ENCODE data around the gene IGFBP6.
A peak's percentile ranks its signal among the peaks of the same experiment; 100 is the strongest.

Gene IGFBP6, protein sequence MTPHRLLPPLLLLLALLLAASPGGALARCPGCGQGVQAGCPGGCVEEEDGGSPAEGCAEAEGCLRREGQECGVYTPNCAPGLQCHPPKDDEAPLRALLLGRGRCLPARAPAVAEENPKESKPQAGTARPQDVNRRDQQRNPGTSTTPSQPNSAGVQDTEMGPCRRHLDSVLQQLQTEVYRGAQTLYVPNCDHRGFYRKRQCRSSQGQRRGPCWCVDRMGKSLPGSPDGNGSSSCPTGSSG

DNA sequence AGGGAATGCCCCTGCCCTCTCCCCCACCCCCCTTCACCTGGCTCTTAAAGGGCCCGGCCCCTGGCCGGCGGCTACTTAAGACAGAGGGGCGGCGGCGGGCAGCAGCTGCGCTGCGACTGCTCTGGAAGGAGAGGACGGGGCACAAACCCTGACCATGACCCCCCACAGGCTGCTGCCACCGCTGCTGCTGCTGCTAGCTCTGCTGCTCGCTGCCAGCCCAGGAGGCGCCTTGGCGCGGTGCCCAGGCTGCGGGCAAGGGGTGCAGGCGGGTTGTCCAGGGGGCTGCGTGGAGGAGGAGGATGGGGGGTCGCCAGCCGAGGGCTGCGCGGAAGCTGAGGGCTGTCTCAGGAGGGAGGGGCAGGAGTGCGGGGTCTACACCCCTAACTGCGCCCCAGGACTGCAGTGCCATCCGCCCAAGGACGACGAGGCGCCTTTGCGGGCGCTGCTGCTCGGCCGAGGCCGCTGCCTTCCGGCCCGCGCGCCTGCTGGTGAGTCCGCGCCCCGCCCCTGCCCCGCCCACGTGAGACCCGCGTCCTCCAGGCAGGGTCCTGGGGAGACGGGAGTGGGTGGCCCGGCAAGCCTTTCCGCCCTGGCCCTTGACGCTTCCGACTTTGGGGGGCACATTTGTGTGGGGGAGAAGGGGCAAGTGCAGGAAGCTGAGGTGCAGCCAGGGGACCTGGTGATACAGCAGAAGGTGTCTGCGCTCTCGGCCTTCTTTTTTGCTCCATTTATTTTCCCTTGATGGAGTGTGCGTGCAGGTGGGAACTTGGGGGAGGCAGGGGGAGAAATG lies at the start of gene IGFBP6:
IGFBP6 (plus strand) TSS at position 104 of the 790 bp plus-strand sequence; CDS start at position 155, 51 bp downstream.
- no peak for DNase-seq

DNA sequence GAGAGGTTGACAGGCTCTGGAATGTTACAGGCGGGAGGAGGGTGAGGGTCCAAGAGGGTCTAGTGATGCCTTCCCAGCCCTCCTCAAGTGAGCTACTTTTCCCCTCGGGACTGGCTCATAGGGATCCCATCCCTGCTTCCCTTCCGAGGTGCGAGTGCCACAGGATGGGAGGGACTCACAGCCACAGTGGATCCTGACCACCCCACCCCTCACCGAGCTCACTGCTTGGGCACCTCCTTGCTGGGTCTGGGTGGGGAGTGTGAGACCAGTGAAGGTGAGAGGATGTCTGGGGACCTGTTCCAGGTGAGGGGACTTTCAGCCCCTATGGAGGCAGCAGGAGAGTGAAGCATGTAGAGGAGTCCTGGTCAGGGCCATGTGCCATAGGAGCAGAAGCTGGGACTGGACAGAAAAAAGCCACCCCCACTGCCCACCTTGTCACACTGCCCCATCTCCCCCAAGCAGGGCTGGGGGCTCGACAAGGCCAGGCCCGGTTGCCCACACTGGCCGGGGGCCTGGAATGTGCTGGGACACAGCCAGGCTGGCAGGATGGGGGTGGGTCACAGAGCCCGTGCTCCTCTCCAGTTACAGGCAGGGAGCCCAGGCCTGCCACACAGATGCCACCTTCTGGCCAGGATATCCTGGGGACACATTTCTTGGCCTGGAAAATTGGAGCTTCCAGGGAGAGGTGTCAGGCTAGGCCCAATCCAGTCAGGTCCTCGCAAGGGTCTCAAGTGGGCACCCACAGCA lies 49.3 kb upstream of the IGFBP6 start:
- DNase-seq = no peak

DNA sequence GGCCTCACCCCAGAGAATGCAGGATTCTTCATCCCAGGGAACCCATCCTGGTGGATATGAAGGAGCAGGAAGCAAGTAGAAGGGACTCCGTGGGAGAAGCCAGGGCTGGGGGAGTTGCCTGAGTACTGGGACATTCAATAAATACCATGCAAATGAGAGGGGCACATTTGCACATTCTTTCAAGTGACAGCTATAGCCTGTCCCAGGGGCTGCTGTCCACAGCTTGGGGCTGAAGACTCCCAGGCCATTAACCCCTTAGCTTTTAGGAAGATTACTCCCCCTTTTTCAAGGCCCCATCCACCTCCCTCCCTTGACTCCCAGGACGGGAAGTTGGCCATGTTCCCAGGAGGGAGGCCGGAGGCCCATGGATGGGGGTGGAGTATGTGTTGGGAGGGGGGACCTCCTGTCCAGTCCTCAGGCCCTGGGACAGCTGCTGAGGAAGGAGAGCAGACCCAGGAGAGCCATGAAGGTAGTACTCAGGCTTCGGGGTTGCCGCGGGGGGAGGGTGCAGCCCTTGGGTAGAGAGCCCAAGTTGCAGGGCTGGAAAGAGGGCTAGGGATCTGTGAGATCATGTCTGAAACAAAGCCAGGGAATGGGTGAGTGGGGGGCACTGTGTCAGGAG lies 48.6 kb upstream of the IGFBP6 start:
- DNase-seq = no peak

DNA sequence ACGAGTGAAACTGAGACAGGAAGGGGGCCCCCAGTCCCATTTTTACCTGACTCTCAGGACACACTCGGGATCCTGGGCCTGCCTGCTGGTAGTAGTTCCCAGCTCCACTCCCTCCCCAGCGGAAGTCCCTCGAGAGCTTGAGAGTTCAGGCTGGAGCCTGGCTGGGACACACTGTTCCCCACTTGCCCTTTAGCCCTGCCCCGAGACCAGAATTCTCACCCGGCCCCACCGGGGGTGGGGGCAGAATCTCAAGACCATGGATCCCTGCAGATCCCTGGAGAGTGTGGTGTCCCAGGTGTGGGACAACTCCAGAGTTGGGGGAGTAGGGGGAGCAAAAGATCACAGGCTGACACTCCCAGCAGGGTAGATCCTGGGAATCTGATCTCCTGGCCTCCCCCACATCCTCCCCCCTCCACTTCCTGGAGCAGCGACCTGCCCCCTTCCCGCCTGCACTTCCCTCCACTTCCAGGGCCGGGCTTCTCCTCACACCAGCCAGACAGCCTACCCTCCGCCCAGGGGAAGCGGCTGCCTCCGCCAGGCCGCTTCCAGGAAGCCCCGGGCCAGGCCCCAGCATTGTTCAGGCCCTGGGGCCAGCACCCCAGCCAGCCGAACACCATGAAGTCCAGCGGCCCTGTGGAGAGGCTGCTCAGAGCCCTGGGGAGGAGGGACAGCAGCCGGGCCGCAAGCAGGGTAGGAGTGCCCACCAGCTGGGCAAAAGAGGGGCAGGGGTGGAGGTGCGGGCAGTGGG lies 47.7 kb upstream of the IGFBP6 start, which contains the start of gene TNS2:
TNS2 (plus strand) TSS at position 495 of the 748 bp plus-strand sequence; CDS start at position 616, 121 bp downstream.
- no peak for DNase-seq

DNA sequence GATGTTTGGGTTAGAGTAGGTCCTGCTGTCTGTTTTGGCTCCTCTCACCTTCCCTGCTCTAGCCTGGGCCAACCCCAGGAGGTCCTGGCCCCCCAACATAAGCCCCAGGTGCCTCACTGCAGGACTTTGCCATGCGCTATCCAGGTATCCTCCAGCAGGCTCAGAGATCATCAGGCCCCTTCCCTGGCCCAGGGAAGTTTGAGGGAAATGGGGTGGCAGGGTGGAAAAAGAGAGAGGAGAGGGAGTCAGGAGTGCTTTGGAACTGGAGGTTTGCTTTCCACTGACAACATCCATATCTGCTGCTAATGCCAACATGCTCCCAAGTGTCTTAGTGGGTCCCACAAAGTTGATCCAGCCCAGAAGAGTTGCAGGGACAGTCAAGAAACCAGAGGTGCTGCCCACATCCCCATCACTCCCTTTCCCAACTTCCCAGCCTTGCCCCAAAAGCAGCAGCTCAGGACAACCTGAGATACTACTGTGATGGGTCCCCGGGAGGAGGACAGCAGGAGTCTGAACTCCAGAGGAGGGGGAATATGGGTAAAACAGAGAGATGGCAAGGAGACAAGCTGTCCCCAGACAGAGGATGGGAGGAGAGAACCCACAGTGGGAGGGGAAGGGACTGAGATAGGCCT lies 46.9 kb upstream of the IGFBP6 start:
- DNase-seq = no peak

DNA sequence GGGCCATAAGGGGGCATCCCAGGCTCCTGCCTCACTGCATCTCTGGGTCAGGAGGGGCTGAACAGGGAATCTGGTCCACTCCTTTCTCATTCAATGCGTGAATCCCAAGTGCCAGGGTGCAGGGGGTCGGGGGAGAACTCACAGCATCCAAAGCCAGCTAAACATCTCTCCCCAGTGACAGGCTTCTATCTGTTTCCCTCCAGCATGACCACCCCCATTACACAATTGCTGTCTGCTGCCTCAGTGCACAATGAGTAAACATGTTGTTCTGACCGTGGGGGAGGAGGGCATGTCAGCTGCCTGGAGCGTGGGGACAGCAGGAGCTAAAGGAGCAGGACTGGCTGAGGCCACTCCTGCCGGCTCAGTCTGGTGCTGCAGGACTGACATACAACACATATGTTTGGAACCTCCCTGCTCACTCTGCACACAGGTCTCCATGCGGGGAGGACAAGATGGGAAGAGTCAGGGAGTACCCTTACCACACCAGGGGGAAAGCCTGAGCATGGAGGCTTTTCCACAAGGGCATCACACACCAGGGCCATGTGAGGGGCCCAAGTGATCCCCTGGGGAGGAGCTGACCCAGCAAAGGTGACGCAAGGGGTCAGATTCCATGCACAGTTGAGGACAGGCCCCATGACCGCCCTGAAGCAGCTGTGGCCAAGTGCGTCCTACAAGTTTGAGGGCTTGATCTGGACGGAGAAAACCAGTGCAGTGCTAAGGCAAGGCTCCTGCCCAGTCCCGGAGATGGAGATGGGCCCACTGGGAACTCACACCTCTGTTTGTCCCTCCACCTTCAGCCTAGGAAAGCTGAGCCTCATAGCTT lies 46.2 kb upstream of the IGFBP6 start:
- no peak for DNase-seq

DNA sequence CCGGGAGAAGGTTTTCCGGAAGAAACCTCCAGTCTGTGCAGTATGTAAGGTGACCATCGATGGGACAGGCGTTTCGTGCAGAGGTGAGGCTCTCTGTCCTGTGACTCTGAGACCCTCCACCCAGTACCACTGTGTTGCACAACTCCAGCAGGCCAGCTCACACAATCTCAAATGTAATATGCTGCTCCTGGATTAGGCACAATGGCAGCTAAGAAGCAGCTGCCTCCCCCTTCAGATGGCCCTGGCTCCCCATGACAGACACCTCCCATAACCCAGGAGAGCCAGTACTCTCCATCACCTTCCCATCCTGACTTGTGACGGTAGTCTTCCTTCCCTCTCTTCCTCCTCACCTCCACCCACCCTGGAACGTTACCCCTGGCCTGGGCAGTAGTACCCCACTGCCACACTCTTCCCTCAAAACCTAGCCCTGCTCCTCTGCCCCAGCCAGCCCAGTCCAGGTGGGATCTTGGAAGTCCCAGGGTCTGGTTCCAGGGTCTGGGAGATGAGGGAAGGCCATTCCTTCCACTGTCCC lies 45.5 kb upstream of the IGFBP6 start:
- no peak for DNase-seq

DNA sequence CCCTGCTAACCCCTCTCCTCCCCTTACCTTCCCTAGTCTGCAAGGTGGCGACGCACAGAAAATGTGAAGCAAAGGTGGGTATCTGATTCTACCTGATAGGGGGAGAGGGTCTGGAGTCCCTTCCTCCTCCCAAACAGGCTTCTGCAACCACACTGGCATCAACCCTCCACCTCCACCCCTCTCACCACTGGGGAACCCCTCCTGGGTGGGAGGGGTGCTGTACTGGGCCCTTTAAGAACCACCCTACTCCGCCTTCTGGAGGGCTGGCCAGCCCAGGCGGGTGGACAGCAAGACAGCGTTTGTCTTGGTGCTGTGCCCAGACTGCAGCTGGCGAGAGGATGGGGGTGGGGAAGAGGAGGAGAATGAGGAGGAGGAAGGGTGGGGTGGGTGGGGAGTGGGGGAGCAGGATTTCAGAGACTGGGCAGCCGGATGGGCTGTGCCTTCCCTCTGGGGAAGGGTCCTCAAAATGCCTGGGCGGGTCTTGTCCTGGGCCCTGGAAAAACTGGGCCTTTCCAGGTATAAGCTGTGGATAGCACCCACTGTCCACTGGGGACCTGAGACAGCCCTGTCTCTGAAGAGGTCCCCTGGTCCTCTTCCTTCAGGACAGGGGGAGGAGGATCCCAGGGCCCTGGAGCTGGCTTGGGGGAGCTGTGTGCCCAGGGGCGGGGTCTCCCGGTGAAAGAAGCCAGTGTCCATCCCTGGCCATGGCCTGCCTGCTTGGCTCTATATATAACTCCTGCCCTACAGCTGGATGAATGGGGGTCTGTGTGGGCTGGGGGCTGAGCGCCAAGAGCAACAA lies 44.8 kb upstream of the IGFBP6 start:
- DNase-seq = no peak

DNA sequence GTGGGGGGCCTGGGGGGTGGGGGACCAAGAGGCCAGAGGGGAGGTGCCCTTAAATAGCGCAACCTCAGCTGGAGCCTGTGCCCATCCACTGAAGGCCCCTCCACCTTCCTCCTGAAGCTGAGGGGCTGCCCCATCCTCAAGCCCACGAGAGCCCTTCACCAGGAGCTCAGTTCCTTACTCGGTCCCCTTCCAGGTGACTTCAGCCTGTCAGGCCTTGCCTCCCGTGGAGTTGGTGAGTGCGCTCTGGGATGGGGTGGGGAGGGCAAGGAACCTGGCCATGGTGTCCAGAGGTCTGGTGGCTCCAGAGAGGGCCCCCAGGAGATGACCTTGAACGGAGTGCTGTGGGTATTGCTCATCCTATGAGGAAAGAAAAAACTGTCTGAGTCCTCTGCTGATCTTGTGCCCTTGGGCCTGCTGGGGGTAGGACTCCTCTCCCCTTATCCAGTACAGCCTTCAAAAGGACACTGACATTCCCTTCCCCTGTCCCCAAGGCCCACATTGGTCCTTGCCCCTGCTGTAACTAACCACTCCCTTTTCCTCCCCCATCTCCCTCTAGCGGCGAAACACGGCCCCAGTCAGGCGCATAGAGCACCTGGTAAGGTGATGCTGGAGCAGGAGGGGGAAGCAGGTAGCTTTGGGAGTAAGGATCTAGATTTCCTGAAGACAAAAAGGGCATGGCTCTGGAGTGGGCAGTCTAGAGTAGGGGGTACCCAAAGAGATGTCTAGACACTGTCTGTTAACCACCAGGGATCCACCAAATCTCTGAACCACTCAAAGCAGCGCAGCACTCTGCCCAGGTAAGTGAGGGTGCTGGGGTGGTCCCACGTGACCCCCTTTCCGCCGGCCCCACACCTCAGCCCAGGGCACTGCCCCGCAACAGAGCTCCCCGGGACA lies 44.0 kb upstream of the IGFBP6 start:
- DNase-seq = no peak

DNA sequence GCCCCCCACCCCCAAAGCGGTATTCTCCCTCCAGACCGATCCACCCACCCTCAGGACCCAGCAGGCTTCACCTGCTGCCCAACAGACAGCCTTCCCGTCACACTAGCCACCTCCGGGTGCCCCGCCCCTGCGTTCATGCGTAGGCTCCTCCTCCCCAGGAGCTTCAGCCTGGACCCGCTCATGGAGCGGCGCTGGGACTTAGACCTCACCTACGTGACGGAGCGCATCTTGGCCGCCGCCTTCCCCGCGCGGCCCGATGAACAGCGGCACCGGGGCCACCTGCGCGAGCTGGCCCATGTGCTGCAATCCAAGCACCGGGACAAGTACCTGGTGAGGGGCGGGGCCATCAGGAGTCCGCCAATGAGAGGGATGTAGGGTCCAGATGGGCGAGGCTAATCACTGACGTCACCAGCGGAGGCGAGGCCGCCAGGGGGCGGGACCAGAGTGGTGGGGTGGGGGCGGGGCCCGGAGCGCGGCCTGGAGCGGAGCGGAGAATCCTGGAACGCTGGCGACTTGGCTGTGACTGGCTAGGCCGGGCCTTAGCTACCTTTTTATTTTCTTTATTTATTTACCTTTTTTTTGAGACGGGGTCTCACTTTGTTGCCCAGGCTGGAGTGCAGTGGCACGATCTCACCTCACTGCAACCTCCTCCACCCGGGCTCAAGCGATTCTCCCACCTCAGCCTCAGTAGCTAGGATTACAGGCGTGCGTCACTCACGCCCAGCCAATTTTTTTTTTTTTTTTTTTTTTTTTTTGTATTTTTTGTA lies 43.2 kb upstream of the IGFBP6 start:
- DNase-seq = peak; percentile 78

DNA sequence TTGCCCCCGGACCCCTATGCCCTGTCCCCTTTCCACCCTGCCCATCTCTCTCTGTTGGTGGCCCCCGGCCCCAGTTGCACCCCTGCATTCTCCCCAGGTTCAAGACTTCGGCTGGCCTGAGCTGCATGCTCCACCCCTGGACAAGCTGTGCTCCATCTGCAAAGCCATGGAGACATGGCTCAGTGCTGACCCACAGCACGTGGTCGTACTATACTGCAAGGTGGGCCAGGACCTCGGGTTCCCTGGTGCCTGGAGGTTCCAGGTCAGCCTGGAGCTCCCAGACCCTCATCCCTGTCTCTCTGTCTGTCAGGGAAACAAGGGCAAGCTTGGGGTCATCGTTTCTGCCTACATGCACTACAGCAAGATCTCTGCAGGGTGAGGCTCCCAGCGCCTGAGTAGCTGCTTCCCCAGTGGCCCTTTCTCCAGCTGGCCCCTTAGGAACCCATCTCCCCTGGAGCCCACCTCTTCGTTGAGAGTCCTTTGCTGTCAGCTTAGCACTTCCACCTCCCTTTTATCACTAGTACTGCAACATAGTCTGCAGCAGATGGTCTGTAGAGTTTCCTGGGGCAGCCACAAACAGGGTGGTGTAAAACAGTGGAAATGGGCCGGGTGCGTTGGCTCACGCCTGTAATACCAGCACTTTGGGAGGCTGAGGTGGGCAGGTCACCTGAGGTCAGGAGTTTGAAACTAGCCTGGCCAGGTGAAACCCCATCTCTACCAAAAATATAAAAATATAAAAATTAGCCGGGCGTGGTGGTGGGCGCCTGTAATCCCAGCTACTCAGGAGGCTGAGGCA lies 41.8 kb upstream of the IGFBP6 start:
- no peak for DNase-seq

DNA sequence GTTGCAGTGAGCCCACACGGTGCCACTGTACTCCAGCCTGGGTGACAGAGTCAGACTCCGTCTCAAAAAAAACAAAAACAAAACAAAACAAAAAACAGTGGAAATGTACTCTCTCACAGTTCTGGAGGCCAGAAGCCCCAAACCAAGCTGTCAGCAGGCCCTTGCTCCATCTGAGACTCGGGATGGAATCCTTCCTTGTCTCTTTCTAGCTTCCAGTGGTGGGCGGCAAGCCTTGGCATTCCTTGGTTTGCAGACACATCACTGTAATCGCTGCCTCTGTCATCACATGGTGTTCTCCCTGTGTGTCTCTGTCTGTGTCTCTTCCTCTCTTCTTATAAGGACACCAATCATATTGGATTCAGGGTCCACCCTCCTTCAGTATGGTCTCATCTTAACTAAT lies 41.2 kb upstream of the IGFBP6 start:
- no peak for DNase-seq

DNA sequence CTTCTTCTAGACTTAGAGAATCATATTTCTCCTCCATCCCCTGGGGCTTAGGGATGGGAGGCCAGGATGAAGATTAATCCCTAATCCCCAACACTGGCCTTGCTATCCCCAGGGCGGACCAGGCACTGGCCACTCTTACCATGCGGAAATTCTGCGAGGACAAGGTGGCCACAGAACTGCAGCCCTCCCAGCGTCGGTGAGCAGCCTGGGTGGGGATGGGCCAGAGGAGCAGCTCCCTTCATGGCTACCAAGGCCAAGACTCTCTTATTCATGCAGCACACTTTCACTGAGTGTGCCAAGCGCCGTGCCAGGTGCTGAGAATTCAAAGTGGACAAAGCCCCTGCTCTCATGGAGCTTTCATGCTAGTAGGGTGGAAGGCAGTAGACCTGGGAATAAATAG lies 40.6 kb upstream of the IGFBP6 start:
- DNase-seq = no peak

DNA sequence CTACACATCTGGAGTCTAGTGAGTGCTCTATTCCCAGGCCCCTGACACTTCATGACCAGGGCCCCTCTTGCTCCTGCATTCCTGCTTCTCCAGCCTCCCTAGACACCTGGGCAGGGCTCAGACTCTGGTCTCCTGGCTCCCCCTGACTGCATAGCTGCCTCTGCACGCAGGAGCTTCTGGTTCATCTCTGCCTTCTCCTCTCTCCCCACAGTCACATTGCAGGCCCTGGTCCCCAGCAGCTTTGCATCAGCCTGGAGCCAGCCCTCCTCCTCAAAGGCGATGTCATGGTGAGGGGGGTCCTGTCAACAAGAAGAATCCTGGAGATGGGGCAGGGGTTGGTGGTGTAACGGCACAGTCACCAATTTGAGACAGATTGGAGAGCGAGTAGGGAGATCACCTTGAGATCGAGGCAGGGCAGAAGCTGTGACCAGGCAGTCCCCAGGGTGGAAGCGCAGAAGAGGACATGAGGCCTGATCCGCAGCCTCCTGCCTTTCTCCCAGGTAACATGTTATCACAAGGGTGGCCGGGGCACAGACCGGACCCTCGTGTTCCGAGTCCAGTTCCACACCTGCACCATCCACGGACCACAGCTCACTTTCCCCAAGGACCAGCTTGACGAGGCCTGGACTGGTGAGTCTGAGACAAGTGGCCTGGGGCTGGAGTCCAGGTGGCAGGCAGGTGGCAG lies 39.5 kb upstream of the IGFBP6 start:
- no peak for DNase-seq

DNA sequence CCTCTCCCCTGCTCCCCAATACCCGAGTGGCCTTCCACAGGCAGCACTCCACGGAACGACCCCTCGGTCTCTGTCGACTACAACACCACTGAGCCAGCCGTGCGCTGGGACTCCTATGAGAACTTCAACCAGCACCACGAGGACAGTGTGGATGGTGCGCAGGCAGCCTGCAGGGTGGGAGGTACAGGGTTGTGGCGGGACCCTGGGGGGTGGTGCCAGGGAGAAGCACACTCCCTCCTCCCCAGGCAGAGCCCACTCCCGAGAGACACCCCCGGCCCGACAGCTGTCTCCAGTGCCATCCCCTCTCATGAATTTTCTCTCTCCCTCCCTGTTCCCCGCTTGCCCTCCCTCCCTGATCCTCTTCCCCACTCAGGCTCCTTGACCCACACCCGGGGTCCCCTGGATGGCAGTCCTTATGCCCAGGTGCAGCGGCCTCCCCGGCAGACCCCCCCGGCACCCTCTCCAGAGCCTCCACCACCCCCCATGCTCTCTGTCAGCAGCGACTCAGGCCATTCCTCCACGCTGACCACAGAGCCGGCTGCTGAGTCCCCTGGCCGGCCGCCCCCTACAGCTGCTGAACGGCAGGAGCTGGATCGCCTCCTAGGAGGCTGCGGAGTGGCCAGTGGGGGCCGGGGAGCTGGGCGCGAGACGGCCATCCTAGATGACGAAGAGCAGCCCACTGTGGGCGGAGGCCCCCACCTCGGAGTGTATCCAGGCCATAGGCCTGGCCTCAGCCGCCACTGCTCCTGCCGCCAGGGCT lies 38.6 kb upstream of the IGFBP6 start:
- no peak for DNase-seq

All from NCI-H1436 treated with DMSO at 0.1 percent for 48 hours (cell line).